NCI-H510A (cell line): ENCODE results near the gene DTNA.
"Not testable (repeated sequence)": the region's sequence is repeated elsewhere in the genome, so short reads cannot be mapped to it uniquely, and the experiment has no call there.

Experiments used
- DNase-seq: peaks from one replicate; lab custom pipeline; 2025; lab: John Stamatoyannopoulos, UW

The DTNA gene

DNA sequence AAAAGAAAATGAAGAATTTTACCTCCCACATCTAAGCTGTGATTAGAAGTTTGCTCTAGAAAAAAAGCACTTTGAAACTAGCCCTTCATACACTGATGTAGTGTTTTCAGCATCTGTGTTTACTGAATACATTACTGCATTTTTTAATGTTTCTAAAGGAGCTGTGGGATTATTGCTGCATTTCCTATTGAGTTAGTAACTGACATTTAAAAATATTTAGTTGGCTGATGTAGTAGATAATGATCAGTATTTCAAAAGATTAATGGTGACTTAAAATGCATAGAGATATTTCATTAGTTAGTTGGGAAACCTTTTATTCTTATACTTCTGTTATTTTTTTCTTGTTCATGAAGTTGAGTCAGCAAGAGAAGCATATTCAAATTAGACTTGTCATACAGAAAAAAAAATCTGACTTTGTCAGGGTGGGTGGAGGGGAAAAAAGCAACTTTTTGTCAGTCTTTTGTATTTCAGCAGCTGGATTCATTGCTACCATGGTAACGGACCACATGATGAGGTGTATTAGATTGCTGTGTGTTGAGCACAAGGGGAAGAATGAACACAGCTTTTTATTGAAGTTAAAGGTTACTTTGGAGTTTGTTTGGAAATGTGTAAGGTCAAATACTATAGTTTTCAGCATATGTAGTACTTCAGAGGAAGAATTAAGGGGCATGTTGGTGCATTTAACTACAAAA lies at the start of gene DTNA:
TSS of gene DTNA (plus strand) at position 549 of the 692 bp plus-strand sequence. CDS start 45,679 bp downstream, outside the sequence.
- peak; percentile 15 for DNase-seq

DNA sequence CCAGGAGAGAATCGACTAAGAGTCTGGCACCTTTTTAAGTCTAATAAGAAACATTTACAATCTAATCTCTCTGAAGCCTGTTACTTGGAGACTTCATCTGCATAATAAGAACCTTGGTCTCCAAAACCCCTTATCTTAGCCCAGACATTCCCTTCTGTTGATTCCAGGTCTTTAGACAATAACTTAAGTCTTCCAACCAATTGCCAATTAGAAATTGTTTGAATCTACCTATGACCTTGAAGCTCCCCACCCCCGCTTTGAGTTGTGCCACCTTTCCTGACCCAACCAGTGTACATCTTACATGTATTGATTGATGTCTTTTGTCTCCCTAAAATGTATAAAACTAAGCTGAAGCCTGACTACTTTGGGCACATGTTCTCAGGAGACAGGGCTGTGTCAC lies 49.5 kb upstream of the DTNA start:
- DNase-seq = no peak

DNA sequence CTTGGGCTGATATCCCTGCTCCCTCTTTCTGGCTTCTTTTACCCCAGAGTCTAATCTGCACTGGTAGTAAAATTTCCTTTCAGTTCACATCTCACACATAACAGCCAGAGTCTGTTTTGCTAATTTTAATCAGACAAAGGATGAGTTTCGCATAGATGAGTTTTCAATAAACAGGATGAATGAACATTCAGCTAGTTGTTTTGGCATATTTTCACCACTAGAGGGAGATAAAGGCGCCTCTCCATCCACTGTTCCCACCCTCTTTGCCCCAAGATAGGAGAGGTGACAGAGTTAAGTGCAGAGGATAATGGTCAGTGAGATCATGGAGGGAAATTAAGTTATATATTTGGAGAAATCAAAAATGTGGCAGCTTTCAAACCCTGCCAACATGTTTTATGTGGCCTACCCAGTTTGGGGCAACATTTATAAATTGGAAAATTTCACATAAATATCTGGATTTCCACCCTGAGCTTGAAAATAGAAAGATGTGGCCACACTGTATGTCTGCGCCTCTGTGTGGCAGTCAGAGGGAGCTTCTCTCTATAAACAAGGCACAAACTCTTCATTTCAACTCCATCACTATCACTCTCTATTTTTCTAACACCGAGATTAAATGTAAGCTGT lies 48.5 kb upstream of the DTNA start:
- peak; percentile 14 for DNase-seq

DNA sequence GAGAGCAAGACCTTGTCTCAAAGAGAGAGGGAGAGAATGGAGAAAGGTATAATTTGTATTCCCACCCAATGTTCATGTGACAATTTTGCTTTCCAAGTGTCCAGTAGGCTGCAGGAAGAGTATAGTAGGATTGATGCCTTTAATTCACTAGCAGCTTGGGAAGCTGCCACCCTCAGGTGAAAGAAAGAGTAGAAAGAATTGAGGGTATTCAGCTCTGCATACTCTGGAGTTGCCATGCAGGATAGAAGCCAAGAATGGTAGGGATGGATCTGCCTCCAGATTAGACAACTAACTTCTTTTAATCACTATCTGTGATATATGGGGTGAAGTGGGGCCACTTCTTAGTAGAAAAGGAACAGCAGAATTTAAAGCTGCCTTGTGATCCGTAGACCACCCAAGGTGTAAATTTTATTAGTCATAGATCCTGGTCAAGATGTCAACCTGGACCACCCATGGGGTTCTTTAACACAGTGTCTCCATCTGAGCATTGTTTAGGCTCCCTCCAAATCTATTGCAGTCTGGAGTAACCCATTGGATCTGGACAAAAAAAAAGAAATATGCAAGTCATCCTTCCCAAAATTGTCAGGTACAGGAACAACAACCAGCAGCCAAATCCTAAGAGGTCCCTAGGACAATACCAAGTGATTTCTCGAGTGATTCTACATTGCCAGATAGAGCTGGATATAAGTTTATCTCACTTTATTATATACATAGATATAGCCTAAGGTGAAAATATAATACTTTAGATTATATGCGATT lies 33.1 kb upstream of the DTNA start:
- no peak for DNase-seq

DNA sequence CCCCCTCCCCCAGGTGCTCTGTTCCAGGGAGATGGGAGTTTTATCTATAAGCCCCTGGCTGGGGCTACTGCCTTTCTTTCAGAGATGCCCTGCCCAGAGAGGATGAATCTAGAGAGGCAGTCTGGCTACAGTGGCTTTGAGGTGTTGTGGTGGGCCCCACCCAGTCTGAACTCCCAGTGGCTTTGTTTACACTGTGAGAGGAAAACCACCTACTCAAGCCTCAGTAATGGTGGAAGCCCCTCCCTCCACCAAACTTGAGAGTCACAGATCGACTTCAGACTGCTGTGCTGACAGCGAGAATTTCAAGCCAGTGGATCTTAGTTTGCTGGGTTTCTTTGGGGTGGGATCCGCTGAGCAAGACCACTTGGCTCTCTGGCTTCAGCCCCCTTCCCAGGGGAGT lies 20.3 kb upstream of the DTNA start:
- peak; percentile 19 for DNase-seq

DNA sequence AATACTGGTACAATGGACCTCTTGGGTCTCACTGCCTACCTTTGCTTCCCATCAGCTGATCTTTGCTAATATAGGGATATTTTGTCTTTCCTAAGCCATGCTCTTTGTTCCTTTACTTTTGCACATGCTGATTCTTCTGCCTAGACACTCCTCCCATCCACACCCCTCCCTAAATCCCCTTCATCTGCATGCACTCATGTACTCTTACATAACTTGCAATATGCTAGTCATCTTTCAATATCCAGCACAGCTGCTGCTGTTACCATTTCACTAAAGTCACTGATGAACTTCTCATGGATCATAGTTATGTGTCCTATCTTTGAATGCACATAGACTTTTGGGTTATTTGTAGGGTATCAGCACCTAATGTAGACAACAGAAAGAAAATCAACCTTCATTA lies 18.5 kb upstream of the DTNA start:
- DNase-seq = no peak

DNA sequence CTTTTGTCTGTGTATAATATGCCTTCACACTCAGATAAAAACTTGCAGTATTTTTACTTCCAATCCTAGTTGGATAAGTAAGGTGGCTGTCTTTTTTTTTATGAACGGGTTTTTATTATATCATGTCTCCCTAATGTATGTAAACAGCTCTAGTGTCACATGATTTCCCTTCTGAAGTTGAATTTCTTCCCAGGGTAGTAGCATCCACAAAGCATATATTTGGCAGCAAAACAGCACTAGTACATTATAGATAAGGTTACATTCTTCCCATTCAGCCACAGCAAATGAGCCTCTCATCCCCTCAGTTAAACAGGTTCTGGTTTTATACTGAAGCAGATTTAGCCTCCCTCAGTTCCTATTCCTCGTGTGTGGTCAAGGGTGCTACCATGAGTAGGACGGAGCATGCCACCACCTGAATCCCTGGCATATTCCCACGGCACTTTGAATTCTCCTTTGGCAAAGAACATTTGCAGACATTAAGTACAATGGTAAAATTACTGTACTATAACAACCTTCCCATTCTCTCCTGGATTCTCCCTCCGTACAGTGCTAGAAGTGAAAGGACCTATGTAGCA lies 15.4 kb upstream of the DTNA start:
- DNase-seq = peak; percentile 7

DNA sequence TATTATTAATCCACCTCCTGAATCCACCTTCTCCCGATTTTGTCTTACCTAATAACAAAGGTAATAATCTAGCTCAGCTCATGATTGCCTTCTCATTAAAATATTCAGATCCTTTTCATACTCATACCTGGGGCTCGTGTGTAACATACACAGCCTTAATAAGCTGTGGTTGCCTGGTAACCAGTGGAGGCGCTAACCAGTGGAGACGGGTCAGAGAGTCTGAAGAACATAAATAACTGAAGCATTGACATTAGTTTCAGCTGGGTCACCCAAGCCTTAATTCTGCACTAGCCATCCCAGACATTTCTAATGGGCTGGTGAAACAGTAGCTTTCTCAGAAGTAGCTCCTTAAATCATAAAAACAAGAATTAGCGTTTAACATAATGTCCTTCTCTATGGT lies 14.8 kb upstream of the DTNA start:
- peak; percentile 82 for DNase-seq

DNA sequence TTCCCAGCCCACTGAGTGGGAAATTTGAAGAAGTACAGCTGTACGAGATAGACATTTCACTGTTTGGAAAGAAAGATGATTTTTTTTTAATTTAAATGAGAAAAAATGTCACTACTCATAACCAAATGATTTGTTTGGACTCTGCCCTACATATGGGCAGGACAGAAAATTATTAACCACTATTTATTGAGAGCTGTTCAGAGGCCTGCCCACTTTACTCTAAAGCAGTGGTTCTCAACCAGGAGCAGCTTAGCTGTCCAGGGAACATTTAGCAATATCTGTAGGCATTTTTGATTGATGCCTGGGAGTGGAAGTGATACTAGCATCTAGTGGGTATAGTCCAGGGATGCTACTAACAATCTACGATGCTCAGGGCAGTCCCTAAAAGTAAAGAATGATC lies 13.4 kb upstream of the DTNA start:
- DNase-seq = no peak

DNA sequence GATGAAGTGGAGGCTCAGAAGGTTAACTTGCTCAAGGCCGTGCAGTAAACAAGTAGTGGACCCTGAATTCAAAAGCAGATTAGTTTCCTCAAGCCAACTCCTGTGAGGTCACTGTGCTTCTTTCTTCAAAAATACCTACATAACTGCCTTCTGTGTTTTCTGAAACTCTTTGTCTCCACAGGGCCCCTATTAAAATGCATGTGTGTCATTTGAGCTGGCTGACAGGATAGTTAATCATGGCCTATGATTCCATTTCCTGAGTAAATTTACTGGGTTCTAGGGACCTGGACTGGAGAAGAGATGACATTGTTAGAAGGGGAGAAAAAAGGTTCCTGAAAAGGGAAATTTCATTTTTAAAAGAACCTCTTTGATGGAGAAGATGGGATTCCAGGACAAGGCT lies 12.9 kb upstream of the DTNA start:
- no peak for DNase-seq

DNA sequence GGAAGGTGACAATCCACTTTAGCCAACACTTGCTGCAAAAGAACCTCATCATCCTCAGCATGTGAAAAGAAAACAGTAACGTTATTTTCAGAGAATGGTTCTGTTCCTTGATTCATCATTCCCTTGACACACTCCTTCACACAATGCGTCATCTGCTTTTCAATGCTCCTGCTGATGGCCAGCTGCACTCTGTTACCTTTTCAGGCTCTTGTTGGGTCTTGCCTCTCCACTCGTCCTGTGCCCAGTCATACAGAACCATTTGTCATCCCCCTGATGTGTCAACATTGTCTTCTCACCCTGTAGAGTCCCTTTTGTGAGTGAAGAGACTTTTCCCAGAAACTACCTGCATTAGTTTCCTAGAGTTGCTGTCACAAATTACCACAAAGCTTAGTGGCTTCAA lies 12.2 kb upstream of the DTNA start:
- DNase-seq = peak; percentile 83

DNA sequence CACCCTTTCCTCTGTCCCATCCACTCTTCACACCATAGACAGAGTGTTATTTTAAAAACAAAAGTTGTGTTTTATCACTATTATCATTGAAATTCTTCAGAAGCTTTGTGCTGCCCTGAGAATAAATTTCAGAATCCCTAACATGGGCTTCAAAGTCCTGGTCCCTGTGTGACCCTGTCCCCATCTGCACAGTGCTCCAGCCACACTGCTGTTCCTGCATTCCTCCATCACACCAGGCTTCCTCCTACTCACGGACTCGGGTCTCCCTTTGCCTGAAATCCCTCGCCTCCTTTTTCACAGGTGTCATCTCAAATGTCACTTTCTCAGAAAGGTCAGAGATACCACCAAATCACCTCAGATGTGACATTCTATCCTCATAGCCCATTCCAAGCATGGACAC lies 8.2 kb upstream of the DTNA start:
- DNase-seq = no peak

DNA sequence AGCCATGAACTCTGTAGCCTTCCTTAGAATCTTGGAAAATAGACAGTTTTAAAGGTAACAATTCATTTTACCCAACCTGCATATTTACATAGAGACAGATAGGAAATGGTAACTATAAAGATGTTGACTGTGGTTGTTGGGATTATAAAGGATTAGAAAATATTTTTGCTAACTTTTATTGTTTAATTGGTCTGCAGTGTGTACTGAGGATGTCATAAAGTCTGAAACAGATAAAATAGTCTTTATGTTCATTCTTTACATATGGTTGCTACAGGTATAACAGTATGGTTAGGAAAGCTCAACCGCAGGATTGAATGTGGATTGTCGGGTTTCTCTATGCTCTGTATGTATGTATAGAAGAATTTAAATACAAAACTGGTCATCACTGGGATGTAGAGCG lies 7.3 kb upstream of the DTNA start:
- no peak for DNase-seq

DNA sequence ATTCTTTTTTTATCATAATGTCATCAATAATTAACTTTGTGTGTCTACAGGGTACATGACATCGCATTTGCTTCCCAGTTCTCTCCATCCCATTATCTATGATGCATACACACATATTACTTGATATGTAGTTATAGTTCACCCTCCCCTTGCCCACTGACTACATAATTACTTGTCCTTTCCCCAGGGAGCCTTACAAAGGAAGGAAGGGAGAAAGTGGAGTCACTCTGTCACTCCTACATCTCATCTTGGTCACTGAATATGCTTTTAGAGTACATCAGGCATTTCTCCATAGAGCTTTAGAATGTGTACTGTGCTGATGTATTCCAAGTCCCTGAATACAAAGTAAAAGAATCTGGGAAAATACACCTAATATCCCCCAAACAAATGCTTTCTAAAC lies 6.0 kb upstream of the DTNA start:
- DNase-seq = no peak

DNA sequence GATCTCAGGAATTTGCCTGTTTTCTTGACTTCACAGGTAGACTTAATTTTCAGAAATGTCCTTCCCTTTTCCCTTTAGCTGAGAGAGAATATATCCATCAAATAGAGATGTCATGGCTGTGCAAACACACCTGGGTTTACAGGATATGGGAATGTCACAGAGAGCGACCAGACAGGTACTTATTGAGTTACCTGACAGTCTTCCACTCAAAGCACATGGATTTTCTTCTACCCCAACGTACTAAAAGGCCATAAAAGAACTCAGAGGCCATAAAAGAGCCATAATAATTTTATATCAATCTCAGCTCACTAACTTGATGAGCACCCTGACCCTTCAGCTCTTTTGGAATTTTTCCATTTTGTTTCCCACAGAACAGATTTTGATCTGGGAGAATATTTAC lies 5.3 kb upstream of the DTNA start:
- peak; percentile 49 for DNase-seq

DNA sequence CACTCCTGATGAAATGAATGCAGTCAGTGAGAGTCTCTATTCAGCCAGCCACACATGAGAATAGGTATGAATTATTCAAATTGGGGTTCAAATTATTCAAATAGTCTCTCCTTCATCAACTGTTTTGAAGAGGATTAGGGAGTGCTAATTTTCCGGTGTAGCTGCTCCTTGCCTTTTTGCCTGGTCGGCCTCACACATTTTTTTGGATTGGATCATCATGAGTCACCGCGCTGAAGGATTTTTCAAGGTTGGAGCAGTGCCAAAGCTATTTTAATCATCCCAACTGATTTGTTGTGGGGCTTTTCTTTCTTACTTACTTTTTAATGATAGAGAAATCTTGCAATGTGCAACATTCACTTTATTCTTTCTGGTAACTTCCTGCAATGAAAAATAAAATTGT lies 2.4 kb upstream of the DTNA start:
- DNase-seq = peak; percentile 24

DNA sequence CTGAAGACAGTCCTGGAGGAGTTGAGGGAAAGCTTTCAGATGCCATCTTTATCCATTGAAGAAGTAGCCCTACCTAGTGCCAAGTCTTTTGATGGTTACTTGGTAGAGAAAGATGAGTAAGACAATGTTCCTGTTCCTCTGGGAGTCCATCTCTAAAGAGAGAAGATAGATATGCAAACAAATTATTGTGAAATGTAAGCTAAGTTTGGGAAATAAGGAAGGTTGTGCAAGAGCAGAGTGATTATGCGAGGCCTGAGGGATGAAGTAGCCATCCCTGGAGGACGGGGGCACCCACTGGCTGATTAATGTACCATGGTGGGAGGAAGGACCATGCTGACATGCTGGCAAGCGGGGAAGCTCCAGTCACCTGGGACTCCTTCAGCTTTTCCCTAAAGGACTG lies 994 bp upstream of the DTNA start:
- no peak for DNase-seq

DNA sequence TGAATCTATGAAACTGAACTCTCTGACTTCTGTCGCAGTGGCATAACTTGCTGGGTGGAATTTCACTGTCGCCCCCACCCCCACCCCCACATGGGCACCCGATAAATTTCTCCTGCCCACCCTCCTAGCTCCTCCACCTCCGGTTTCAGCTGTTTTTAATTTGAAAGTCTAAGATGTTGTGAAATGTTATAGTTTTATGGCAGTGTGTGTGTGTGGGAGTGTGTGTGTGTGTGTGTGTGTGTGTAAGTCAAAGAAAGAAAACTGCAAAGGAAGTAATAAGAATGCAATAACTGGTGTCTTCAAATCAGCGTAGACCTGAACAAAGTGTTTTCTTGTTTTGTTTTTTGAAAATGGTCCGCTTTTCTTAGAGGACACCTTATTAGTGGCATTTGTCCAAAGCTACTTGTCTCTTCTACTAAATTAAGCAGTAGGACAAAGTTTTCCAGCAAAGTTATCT lies 388 bp downstream of the DTNA start:
- DNase-seq = no peak

DNA sequence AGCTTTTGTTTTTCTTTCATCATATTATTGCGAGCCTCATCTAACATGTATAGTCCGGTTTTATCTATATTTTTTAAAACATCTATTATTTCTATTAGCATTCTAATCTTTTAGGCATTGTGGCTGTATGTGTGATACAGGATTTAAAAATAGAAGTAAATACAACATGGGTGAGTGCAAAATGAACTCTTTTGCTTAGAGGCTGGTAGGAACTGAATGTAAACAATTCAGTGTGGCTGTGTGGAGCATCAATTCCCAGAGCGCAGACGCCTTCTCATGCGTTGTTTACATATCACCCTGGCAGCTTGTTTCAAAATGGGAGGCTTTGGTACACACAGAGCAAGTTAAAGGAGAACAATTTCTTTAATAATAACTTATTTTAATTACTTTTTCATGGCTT lies 836 bp downstream of the DTNA start:
- DNase-seq = peak; percentile 74

DNA sequence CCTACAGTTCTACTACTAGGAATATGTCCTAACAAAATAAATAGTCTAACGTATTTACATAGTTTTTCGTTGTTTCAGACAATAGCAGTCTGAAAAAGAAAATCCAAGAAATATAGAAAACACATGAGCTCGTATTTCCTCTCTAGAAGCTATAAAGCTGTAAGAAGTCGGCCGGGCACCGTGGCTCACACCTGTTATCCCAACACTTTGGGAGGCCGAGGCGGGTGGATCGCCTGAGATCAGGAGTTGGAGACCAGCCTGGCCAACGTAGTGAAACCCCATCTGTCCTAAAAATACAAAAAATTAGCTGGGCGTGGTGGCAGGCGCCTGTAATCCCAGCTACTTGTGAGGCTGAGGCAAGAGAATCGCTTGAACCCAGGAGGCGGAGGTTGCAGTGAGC lies 6.0 kb downstream of the DTNA start:
- not testable (repeated sequence) for DNase-seq

DNA sequence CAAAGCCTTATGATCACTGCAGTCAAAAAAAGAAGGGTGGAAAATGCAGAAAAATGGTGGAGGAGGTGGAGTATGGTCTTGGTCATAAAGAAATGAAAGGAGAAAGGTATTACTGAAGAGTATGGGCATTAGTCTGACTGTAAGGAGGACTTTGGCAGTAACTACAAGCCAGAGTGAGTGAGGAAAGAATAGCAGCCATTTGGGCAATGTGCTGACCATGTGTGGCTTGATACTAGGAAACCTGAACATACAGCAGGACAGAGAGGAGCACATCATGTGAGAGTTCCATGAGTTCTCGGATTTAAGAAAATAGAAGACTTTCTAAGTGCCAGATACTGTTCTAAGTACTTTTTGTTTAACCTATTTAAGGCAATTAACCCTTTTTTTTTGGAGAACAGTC lies 8.5 kb downstream of the DTNA start:
- DNase-seq = no peak

DNA sequence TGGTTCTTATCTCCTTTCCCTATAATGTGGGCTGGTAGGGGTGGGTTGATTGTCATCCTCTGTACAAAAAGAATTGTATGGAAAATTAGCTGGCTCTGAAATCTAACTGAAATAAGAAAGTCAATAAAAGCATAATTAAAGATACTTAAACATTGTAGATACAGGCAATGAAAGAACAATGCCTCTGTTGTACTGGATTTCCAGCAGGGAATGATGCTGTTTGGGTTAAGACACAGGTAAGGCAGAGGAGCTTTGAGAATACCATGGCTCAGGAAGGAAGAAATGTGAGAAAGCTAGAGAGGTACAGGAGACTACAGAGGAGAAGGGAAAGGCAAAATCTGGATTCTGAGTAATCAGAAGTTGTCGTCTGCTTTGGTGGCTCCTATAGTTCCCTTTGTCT lies 10.1 kb downstream of the DTNA start:
- no peak for DNase-seq

DNA sequence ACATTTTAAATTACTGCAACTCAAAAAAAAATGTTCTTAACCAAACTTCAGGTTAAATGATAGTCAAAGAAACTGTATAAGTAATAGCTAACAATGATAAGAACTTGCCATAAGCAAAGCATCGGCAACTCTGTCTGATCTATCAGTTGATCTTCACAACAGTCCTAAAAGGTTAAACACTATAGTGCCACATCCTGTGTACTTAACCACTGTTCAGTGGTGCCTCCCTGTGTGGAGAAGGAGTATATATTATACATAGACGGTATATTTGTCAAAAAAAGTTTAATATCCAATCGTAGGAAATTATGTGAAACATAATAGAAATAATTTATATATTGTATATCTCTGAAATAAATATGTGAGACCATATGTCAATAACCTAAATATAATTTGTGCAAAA lies 13.0 kb downstream of the DTNA start:
- DNase-seq = no peak
